A673 (cell line): ENCODE data around the gene HPSE2. TPM values are rescaled to one million over a fixed set of nuclear protein-coding genes. Genes with fewer than 3 reads are reported as not detected.

Experiments used
- BruUV-seq: library from RNA; stranded (reverse); fragments of 400-500 nt; replicated peaks from 2 replicates; lab custom pipeline; 2021; lab: Mats Ljungman, UMichigan
- CTCF ChIA-PET: fragments of 300-600 bp; sonication (Branson Sonifier 250); formaldehyde crosslinking; loops from one replicate; lab custom pipeline; 2022; ENCODE audit warnings: antibody characterized with exemption; lab: Charles Lee
- POLR2A ChIA-PET: fragments of 300-600 bp; sonication (Branson Sonifier 250); formaldehyde crosslinking; loops from one replicate; lab custom pipeline; 2022; ENCODE audit warnings: antibody characterized with exemption; ENCODE audit not compliant: low non-redundant PET; lab: Charles Lee
- DNase-seq: peaks from one replicate; pipeline ENCODE4 v3.0.0-alpha.2; 2015; ENCODE audit warnings: low spot score
- H3K27ac ChIP-seq: fragments of 200-600 bp; sonication (generic); 2 replicates; pipeline ENCODE4 v1.5.1; 2016; ENCODE audit warnings: mixed run types, low read depth, mild to moderate bottlenecking, mixed read lengths, antibody characterized with exemption, low read length; ENCODE audit not compliant: poor library complexity, severe bottlenecking
- H3K27me3 ChIP-seq: fragments of 200-600 bp; sonication (generic); replicated peaks from 2 replicates; pipeline ENCODE4 v1.6.1; 2017; ENCODE audit warnings: mixed run types, low read depth, mild to moderate bottlenecking, mixed read lengths, antibody characterized with exemption, low read length; ENCODE audit not compliant: insufficient read depth, poor library complexity
- H3K36me3 ChIP-seq: fragments of 200-600 bp; sonication (generic); 2 replicates; pipeline ENCODE4 v1.6.1; 2016; ENCODE audit warnings: mixed run types, mild to moderate bottlenecking, mixed read lengths, antibody characterized with exemption, low read length; ENCODE audit not compliant: insufficient read depth, poor library complexity, severe bottlenecking
- H3K4me1 ChIP-seq: fragments of 200-600 bp; sonication (generic); 2 replicates; pipeline ENCODE4 v1.6.1; 2017; ENCODE audit warnings: mixed run types, mild to moderate bottlenecking, mixed read lengths, antibody characterized with exemption, low read length; ENCODE audit not compliant: insufficient read depth, poor library complexity, severe bottlenecking
- H3K4me3 ChIP-seq: fragments of 200-600 bp; sonication (generic); 2 replicates; pipeline ENCODE4 v1.5.1; 2016; ENCODE audit warnings: low read depth, mixed run types, mild to moderate bottlenecking, mixed read lengths, low read length; ENCODE audit not compliant: poor library complexity, severe bottlenecking
- H3K9me3 ChIP-seq: fragments of 200-600 bp; sonication (generic); 2 replicates; pipeline ENCODE4 v1.6.1; 2016; ENCODE audit warnings: mixed run types, low read depth, mild to moderate bottlenecking, mixed read lengths, antibody characterized with exemption, low read length; ENCODE audit not compliant: poor library complexity, severe bottlenecking
- CTCF ChIP-seq: fragments of 300-800, 200-600 bp; sonication (generic); conservative IDR thresholded peaks from 2 replicates; pipeline ENCODE4 v1.5.1; 2017; ENCODE audit warnings: low read depth, mild to moderate bottlenecking, antibody characterized with exemption, low read length, moderate library complexity, mixed read lengths
- EZH2 ChIP-seq: fragments of 200-600 bp; sonication (generic); IDR thresholded peaks from 2 replicates; pipeline ENCODE4 v1.6.1; 2017; ENCODE audit warnings: borderline replicate concordance, low read depth, mild to moderate bottlenecking, mixed read lengths, antibody characterized with exemption, low read length; ENCODE audit not compliant: poor library complexity, severe bottlenecking
- intact Hi-C: fragments of 100-400 bp; cut with micrococcal nuclease; formaldehyde crosslinking; loops from one replicate; pipeline ENCODE4 v1.10.0; 2022; ENCODE audit not compliant: unreplicated experiment
- total RNA-seq: library from RNA; stranded (reverse); gene quantifications from 2 replicates; pipeline ENCODE4 v1.2.3, GENCODE V29; 2021

The HPSE2 gene
- total RNA-seq, 1 experiment from 2014 or later: not detected

DNA sequence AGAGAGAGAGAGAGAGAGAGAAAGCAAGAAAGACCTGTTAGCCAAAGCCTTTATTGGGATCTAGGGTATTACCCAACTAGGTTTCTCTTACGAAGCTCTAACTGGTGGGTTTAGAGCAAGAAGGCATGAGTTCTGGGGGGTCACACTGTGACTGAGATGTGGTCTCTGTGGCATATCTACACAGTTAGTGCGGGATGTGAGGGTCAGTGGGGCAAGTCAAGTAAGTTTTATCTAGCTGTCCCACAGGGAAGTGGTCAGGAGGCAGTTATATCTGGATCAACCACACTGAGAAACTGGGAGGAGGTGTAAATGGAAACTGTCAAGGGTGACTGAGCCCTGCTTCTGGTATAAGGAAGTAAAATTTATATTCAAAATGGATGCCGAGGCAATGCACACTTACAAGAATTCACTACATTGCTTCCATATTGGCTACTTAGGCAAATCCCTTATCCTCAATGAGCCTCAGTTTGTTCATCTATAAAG, 457.3 kb downstream of the HPSE2 start:
- Histone ChIP-seq H3K27me3 (no peaks in the 10 kb centered on the region), H3K4me1 (no peaks in the 10 kb centered on the region), H3K36me3 (no peaks in the 10 kb centered on the region), H3K9me3 (no peaks in the 10 kb centered on the region), H3K27ac (no peak overlapping the region), H3K4me3 (no peak overlapping the region)
- ChIA-PET POLR2A (no interaction called here), CTCF (no interaction called here)
- intact Hi-C loops: no loop called here
- no TSS peak for BruUV-seq
- TF ChIP-seq CTCF (no peak), EZH2 (no peak)
- no peak for DNase-seq

- Histone ChIP-seq H3K9me3 (no peaks in the 10 kb centered on the region), H3K4me3 (no peak overlapping the region), H3K27me3 (peaks cover 6% of the 10 kb centered on the region), H3K27ac (no peak overlapping the region), H3K36me3 (no peaks in the 10 kb centered on the region), H3K4me1 (no peaks in the 10 kb centered on the region)
- CTCF ChIA-PET: no interaction called here
- no peak for TF ChIP-seq EZH2
- TF ChIP-seq CTCF: no peak
- BruUV-seq: no TSS peak
- no peak for DNase-seq
- intact Hi-C loops: no loop called here
- POLR2A ChIA-PET: no interaction called here
Observed at GRCh38 chr10:98758463-98758862, 477.2 kb downstream of the HPSE2 start.

GRCh38 chr10:98748298-98748697, 487.4 kb downstream of the HPSE2 start:
- H3K4me1 ChIP-seq: no peaks in the 10 kb centered on the region
- intact Hi-C loops: loop anchor here (5.0 to 10.0 kb wide), 3 partner anchors 283 to 499 kb away; no protein-coding TSS in a partner anchor
- H3K36me3 ChIP-seq: no peaks in the 10 kb centered on the region
- peak; percentile 49 for DNase-seq
- H3K27ac ChIP-seq: no peak overlapping the region
- no peaks in the 10 kb centered on the region for H3K27me3 ChIP-seq
- POLR2A ChIA-PET: no interaction called here
- H3K4me3 ChIP-seq: no peak overlapping the region
- TF ChIP-seq EZH2 (no peak), CTCF (peak; percentile 55)
- no peaks in the 10 kb centered on the region for H3K9me3 ChIP-seq
- no TSS peak for BruUV-seq
- CTCF ChIA-PET: interaction anchor here (0.5 kb wide), 1 partner anchor 817 kb away, joined by 5 read pairs; no protein-coding TSS in a partner anchor
